Measurements from ENCODE around the gene SCAF4. TPM values are rescaled to one million over a fixed set of nuclear protein-coding genes. Genes with fewer than 3 reads are reported as not detected.
A peak's percentile ranks its signal among the peaks of the same experiment; 100 is the strongest.

The SCAF4 gene
- total and polyA plus RNA-seq, 8 donors: 8.2 to 15.1 (median 10.5) TPM

DNA sequence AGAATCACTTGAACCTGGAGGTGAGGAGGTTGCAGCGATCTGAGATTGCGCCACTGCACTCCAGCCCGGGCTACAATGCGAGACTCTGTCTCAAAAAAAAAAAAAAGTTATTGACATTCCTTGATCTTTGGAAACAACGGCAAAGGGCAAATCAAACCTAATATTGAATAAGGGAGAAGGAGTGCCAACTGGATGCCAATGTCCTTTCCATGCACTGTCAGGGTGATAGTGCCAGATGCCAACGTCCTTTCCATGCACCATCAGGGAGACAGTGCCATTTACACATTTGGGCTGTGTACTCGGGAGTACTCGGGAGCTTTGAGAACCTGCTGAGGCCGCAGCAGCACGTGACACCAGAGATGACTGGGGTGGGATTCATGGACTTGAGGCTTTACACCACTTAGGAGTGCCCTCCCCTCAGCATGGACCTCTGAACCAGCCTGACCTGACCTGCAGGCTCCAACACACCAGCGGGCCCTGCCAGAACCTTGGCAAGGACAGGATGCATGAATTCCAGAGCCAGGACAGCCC, 106.9 kb downstream of the SCAF4 start:
- ATAC-seq (peak in 1 of 4 donors; percentile 36), FAIRE-seq (no peak), DNase-seq (no peak)
- Histone ChIP-seq H3K4me3 (no peak overlapping the region), H3K27me3 (no peaks in the 10 kb centered on the region), H3K9me3 (no peaks in the 10 kb centered on the region), H3K36me3 (no peaks in the 10 kb centered on the region), H3K4me1 (peaks cover 0 to 4% (median 0%) of the 10 kb centered on the region in 3 donors), H3K27ac (no peak overlapping the region)
- TF ChIP-seq, protein P1, sequence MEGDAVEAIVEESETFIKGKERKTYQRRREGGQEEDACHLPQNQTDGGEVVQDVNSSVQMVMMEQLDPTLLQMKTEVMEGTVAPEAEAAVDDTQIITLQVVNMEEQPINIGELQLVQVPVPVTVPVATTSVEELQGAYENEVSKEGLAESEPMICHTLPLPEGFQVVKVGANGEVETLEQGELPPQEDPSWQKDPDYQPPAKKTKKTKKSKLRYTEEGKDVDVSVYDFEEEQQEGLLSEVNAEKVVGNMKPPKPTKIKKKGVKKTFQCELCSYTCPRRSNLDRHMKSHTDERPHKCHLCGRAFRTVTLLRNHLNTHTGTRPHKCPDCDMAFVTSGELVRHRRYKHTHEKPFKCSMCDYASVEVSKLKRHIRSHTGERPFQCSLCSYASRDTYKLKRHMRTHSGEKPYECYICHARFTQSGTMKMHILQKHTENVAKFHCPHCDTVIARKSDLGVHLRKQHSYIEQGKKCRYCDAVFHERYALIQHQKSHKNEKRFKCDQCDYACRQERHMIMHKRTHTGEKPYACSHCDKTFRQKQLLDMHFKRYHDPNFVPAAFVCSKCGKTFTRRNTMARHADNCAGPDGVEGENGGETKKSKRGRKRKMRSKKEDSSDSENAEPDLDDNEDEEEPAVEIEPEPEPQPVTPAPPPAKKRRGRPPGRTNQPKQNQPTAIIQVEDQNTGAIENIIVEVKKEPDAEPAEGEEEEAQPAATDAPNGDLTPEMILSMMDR (IDR thresholded peaks at IDR 0.05): no peak
- intact Hi-C loops (cut with DNase I): no loop called here
- WGBS, 2 donors: 74 to 76% methylated on average over 11 of the region's 11 CpGs

DNA sequence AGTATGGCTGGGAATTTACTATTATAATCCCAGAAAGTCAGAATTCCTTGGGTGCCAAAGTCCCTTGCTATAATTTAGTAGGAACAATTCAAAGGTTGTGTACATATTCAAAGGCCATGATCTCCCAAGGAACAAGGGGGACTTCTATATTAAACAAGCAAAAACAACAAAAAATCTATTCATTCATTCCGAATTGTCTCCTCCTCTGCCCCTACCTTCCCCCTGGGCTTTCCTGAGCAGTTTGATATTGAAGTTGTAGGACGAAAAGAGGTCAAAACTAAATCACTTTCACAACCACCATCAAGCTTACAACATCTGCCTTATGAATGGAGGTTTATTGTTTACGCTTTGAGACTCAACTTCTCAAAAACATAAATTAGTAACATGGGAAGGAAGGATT, 107.7 kb downstream of the SCAF4 start:
- no peaks in the 10 kb centered on the region for H3K4me1 ChIP-seq
- intact Hi-C loops (cut with DNase I): no loop called here
- no peak for ATAC-seq
- no peak for FAIRE-seq
- no peak for DNase-seq
- TF ChIP-seq, protein P1 (IDR thresholded peaks at IDR 0.05): no peak
- no peak overlapping the region for H3K27ac ChIP-seq
- no peaks in the 10 kb centered on the region for H3K36me3 ChIP-seq
- no peaks in the 10 kb centered on the region for H3K9me3 ChIP-seq
- no peaks in the 10 kb centered on the region for H3K27me3 ChIP-seq
- WGBS, 2 donors: 73% methylated on average over 3 of the region's 3 CpGs
- no peak overlapping the region for H3K4me3 ChIP-seq

DNA sequence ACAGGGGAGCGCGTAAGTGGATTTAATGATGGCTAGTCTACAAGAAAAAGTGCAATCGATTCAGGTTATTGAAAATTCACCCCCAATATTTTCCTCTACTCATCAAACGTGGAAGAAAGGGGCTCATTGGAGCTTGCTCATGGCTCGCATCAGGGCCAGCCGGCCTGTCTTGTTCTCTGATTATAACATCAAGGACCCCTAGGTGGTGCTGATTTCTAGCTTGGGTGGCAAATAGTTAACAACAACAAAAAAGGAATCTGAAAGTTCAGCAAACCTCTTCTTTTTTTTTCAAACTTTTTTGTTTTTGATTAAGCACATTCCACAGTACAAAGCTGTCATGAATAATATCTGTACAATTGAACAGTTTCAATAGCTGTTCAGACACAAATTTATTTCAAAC, 108.3 kb downstream of the SCAF4 start:
- intact Hi-C loops (cut with DNase I): no loop called here
- H3K27me3 ChIP-seq: no peaks in the 10 kb centered on the region
- no peak for FAIRE-seq

DNA sequence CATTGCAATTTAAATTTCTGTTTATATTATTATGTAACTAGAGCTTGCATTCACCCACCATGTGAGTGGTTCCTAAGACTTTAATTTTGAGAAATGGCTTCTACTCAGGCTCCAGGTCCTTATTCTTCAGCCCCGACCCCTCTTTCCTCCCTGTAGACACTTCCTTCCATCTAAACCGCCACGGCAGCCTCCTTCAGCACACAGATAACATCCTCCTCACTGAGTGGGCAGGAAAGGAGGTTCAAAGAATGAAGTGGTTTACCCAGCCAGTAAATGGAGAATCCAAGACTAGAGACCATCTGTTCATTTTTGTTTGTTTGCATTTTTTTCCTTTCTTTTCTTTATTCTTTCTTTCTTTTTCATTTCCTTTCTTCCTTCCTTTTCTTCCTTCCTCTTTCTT, 109.5 kb downstream of the SCAF4 start:
- TF ChIP-seq, protein P1 (IDR thresholded peaks at IDR 0.05): no peak
- no peak for FAIRE-seq
- 70 to 79% methylated on average over 3 of the region's 3 CpGs for WGBS, 2 donors
- intact Hi-C loops (cut with DNase I): no loop called here
- Histone ChIP-seq H3K27me3 (no peaks in the 10 kb centered on the region), H3K9me3 (no peaks in the 10 kb centered on the region), H3K4me1 (no peaks in the 10 kb centered on the region), H3K27ac (no peak overlapping the region), H3K4me3 (no peak overlapping the region), H3K36me3 (no peaks in the 10 kb centered on the region)
- DNase-seq: no peak
- ATAC-seq: no peak

More for the DNA sequence above, 108.3 kb downstream of the SCAF4 start:
- DNase-seq (no peak), ATAC-seq (no peak)
- Histone ChIP-seq H3K4me3 (no peak overlapping the region), H3K4me1 (no peaks in the 10 kb centered on the region), H3K27ac (no peak overlapping the region), H3K9me3 (no peaks in the 10 kb centered on the region), H3K36me3 (no peaks in the 10 kb centered on the region)
- TF ChIP-seq, protein P1 (IDR thresholded peaks at IDR 0.05): no peak
- WGBS, 2 donors: 76 to 88% methylated on average over 6 of the region's 6 CpGs

Other genes with a start within 250 kb of the SCAF4 start
- 10 to 100 TPM; 35.3 to 83.2 (median 54.0) TPM for gene SOD1, start 72.4 kb downstream of the SCAF4 start, total RNA-seq
- 100 to 1,000 TPM; 122 to 191 TPM for gene SOD1, start 72.4 kb downstream of the SCAF4 start, polyA plus RNA-seq
- 10 to 100 TPM in 2 of 6 donors, 1 to 10 TPM in 4; 5.8 to 17.0 (median 9.7) TPM for gene HUNK, start 140.9 kb upstream of the SCAF4 start, total RNA-seq
- 1 to 10 TPM; 2.6 TPM for gene HUNK, start 140.9 kb upstream of the SCAF4 start, polyA plus RNA-seq

Measured in pancreas (tissue), 10 donors.